Loucy (cell line): Measurements from ENCODE around the gene PPM1M.

Source experiments
- EZH2phosphoT487 ChIP-seq: fragments of 200-600 bp; IDR thresholded peaks from 2 replicates; pipeline ENCODE4 v1.6.1; 2018; ENCODE audit warnings: antibody characterized with exemption, mild to moderate bottlenecking, moderate library complexity, borderline replicate concordance
- TF ChIP-seq, protein P1 (sequence below): fragments of 200-600 bp; sonication (generic); conservative IDR thresholded peaks from 2 replicates; pipeline ENCODE4 v1.5.1; 2014; ENCODE audit warnings: mild to moderate bottlenecking, antibody characterized with exemption, low read length

DNA sequence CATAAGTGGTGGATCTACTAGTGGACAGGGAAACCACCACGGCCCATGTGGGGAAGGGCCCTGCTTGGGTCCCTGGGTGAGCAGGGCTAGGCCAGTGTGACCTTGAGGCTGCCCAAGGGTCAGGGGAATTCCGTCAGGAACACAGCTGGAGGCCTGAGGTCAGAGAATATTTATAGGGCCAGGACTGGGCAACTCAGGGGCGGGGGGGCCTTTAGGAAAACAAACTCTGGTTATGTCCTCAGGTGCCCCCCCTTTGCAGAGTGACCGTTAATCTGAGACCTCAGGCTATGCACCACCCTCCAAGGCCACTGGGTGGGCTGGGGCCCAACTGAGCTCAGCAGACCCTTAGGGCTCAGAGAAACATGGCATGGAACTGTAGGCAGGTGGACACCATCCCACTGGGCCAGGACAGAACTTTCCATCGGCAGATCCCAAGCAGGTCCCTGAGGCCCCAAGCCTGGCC is 9.1 kb upstream of the PPM1M start:
- TF ChIP-seq, protein P1, sequence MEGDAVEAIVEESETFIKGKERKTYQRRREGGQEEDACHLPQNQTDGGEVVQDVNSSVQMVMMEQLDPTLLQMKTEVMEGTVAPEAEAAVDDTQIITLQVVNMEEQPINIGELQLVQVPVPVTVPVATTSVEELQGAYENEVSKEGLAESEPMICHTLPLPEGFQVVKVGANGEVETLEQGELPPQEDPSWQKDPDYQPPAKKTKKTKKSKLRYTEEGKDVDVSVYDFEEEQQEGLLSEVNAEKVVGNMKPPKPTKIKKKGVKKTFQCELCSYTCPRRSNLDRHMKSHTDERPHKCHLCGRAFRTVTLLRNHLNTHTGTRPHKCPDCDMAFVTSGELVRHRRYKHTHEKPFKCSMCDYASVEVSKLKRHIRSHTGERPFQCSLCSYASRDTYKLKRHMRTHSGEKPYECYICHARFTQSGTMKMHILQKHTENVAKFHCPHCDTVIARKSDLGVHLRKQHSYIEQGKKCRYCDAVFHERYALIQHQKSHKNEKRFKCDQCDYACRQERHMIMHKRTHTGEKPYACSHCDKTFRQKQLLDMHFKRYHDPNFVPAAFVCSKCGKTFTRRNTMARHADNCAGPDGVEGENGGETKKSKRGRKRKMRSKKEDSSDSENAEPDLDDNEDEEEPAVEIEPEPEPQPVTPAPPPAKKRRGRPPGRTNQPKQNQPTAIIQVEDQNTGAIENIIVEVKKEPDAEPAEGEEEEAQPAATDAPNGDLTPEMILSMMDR, result no peak; the same call in 1 of the 2 replicates
- TF ChIP-seq EZH2phosphoT487, result no peak
